B cell (primary cell): Measurements from ENCODE around the gene RGR. TPM values are rescaled to one million over a fixed set of nuclear protein-coding genes. Genes with fewer than 3 reads are reported as not detected.

Source experiments
- ATAC-seq: fragments of 200-7000 bp; cut with Tn5 transposase; one replicate; pipeline ENCODE4 v1.10.0; 2021; ENCODE audit warnings: low read depth, mild to moderate bottlenecking, moderate number of reproducible peaks, moderate library complexity
- CTCF ChIA-PET: fragments of 350-600 bp; sonication (Branson Sonifier 250); formaldehyde crosslinking; loops from one replicate; lab custom pipeline; 2021; ENCODE audit warnings: antibody characterized with exemption, inconsistent platforms; lab: Charles Lee
- POLR2A ChIA-PET: fragments of 350-600 bp; sonication (Branson Sonifier 250); formaldehyde crosslinking; loops from one replicate; lab custom pipeline; 2021; ENCODE audit warnings: antibody characterized with exemption; lab: Charles Lee
- DNase-seq: peaks from one replicate; pipeline ENCODE4 v3.0.0; 2013
- H2AFZ ChIP-seq: 2 replicates; pipeline ENCODE4 v1.6.1; 2012; ENCODE audit warnings: mild to moderate bottlenecking, low read depth, low read length; ENCODE audit not compliant: insufficient read depth, poor library complexity, severe bottlenecking
- H3K27ac ChIP-seq, 2 donors: 1 replicate in 1 of 2; 2 replicates in 1 of 2; pipeline ENCODE4 v1.5.1; 2012 to 2013; ENCODE audit warnings: low read length in 2 of 2, mild to moderate bottlenecking in 2 of 2, moderate library complexity in 1 of 2
- H3K27me3 ChIP-seq, 4 experiments: fragments of 200-600 bp in 1 of 4; sonication (generic) in 1 of 4; replicated peaks in 1 of 4; 1 replicate in 2 of 4; 2 replicates in 2 of 4; pipeline versions ENCODE4 v1.6.1 to v1.7.0; 2013 to 2016; ENCODE audit warnings: low read length in 3 of 4, mild to moderate bottlenecking in 2 of 4, mixed read lengths in 1 of 4, moderate library complexity in 1 of 4; ENCODE audit not compliant: insufficient read depth in 4 of 4, control insufficient read depth in 3 of 4; ENCODE audit errors: control extremely low read depth in 1 of 4
- H3K36me3 ChIP-seq, 2 experiments: replicated peaks in 1 of 2; 1 replicate in 1 of 2; 2 replicates in 1 of 2; pipeline versions ENCODE4 v1.6.1 to v1.7.1; 2013; ENCODE audit warnings: low read length in 1 of 2; ENCODE audit not compliant: insufficient read depth in 2 of 2, control insufficient read depth in 1 of 2; ENCODE audit errors: control extremely low read depth in 1 of 2, extremely low read depth in 1 of 2
- H3K4me1 ChIP-seq, 2 donors: fragments of 200-600 bp in 1 of 2; sonication (generic) in 1 of 2; 1 replicate in 1 of 2; 2 replicates in 1 of 2; pipeline versions ENCODE4 v1.5.1 to v1.6.1; 2013 to 2017; ENCODE audit warnings: low read length in 2 of 2; ENCODE audit not compliant: control insufficient read depth in 2 of 2, insufficient read depth in 2 of 2
- H3K4me2 ChIP-seq: replicated peaks from 2 replicates; pipeline ENCODE3; 2012; ENCODE audit warnings: mild to moderate bottlenecking, low read depth, low read length; ENCODE audit not compliant: poor library complexity, severe bottlenecking
- H3K4me3 ChIP-seq, 5 experiments: fragments of 200-600 bp in 1 of 5; sonication (generic) in 1 of 5; 1 replicate in 3 of 5; 2 replicates in 2 of 5; pipeline versions ENCODE4 v1.5.1 to v1.7.0; 2011 to 2016; ENCODE audit warnings: low read length in 4 of 5, mild to moderate bottlenecking in 4 of 5, low read depth in 2 of 5, control low read depth in 1 of 5, moderate library complexity in 1 of 5; ENCODE audit not compliant: insufficient read depth in 1 of 5; ENCODE audit errors: control extremely low read depth in 1 of 5, extremely low read depth in 1 of 5
- H3K79me2 ChIP-seq: fragments of 200-600 bp; sonication (generic); one replicate; pipeline ENCODE4 v1.6.0; 2016; ENCODE audit warnings: low read length; ENCODE audit not compliant: control insufficient read depth, insufficient read depth
- H3K9ac ChIP-seq: fragments of 200-600 bp; sonication (generic); 2 replicates; pipeline ENCODE4 v1.6.1; 2017; ENCODE audit warnings: mild to moderate bottlenecking, low read length, moderate library complexity
- H3K9me3 ChIP-seq, 3 donors: one replicate each; pipeline versions ENCODE4 v1.6.1 to v1.7.1; 2013; ENCODE audit warnings: low read length in 2 of 3; ENCODE audit not compliant: control insufficient read depth in 2 of 3, insufficient read depth in 1 of 3; ENCODE audit errors: control extremely low read depth in 1 of 3
- H4K20me1 ChIP-seq: 2 replicates; pipeline ENCODE4 v1.6.0; 2012; ENCODE audit warnings: mild to moderate bottlenecking, low read length; ENCODE audit not compliant: insufficient read depth, control insufficient read depth, poor library complexity, severe bottlenecking
- H3K27ac Mint-ChIP-seq: one replicate; pipeline ENCODE4 v1.8.0; 2021; ENCODE audit warnings: mixed read lengths
- H3K27me3 Mint-ChIP-seq: one replicate; pipeline ENCODE4 v1.8.0; 2021; ENCODE audit warnings: mixed read lengths
- H3K4me1 Mint-ChIP-seq: one replicate; pipeline ENCODE4 v1.8.0; 2021; ENCODE audit warnings: mixed read lengths
- H3K4me3 Mint-ChIP-seq: one replicate; pipeline ENCODE4 v1.8.0; 2021; ENCODE audit warnings: mixed read lengths
- H3K9me3 Mint-ChIP-seq: one replicate; pipeline ENCODE4 v1.8.0; 2022; ENCODE audit warnings: mixed read lengths; ENCODE audit not compliant: insufficient read depth
- CTCF ChIP-seq: fragments of 200-600 bp; IDR thresholded peaks from one replicate; pipeline ENCODE4 v1.8.0; 2022; ENCODE audit warnings: antibody characterized with exemption, mild to moderate bottlenecking
- EZH2 ChIP-seq: IDR thresholded peaks from 2 replicates; pipeline ENCODE4 v1.6.1; 2012; ENCODE audit warnings: borderline replicate concordance, low read depth, mild to moderate bottlenecking, moderate library complexity, low read length; ENCODE audit not compliant: insufficient read depth, poor library complexity, severe bottlenecking
- WGBS: methylation state at CpG from one replicate; pipeline ENCODE4 v1.1.5; 2013; ENCODE audit warnings: missing lambda C conversion rate; ENCODE audit not compliant: insufficient coverage; 5-methylcytosine and 5-hydroxymethylcytosine counted together
- intact Hi-C: fragments of 100-400 bp; cut with micrococcal nuclease; formaldehyde crosslinking; loops from one replicate; pipeline ENCODE4 v1.10.0; 2022
- polyA plus RNA-seq: library from polyadenylated mRNA; depleted of rRNA; stranded (reverse); fragments of >200 nt; gene quantifications from 2 replicates; pipeline ENCODE4 v1.2.3, GENCODE V29; 2012
- total RNA-seq, 2 donors: library from RNA; stranded (reverse); fragments of 120-200 nt in 1 of 2; gene quantifications; 1 replicate in 1 of 2; 2 replicates in 1 of 2; pipeline versions ENCODE4 v1.2.3 to v1.2.4, GENCODE V29; 2013 to 2022

The RGR gene
- total and polyA plus RNA-seq, 2 donors (not counting 1 experiment from before 2014, with no cell fraction given), result not detected

GRCh38 chr10:84308021-84308420 is 63.2 kb downstream of the RGR start:
- no peaks in the 10 kb centered on the region for H3K4me1 Mint-ChIP-seq
- peaks cover 12% of the 10 kb centered on the region for H3K27me3 Mint-ChIP-seq
- peaks cover 0 to 7% (median 0%) of the 10 kb centered on the region in 3 donors for H3K9me3 ChIP-seq
- POLR2A ChIA-PET, result no interaction called here
- H4K20me1 ChIP-seq, result no peaks in the 10 kb centered on the region
- H3K27ac Mint-ChIP-seq, result no peak overlapping the region
- no peak overlapping the region for H3K4me2 ChIP-seq
- peaks cover 0 to 4% of the 10 kb centered on the region in 2 donors for H3K4me1 ChIP-seq
- H3K79me2 ChIP-seq, result no peaks in the 10 kb centered on the region
- intact Hi-C loops, result no loop called here
- 67% methylated on average over 1 of the region's 1 CpG for WGBS
- peaks cover 0 to 11% (median 1%) of the 10 kb centered on the region in 4 experiments for H3K27me3 ChIP-seq
- DNase-seq (no peak), ATAC-seq (no peak)
- H2AFZ ChIP-seq, result no peak overlapping the region
- H3K9me3 Mint-ChIP-seq, result no peaks in the 10 kb centered on the region
- no peak for TF ChIP-seq CTCF
- no peak for TF ChIP-seq EZH2
- H3K4me3 Mint-ChIP-seq, result no peak overlapping the region
- CTCF ChIA-PET, result interaction anchor here (0.7 to 1.0 kb wide), 2 partner anchors 9 to 315 kb away, joined by 3 read pairs; no protein-coding TSS in a partner anchor
- H3K27ac ChIP-seq, result no peak overlapping the region
- no peaks in the 10 kb centered on the region for H3K36me3 ChIP-seq
- no peak overlapping the region for H3K4me3 ChIP-seq
- H3K9ac ChIP-seq, result no peak overlapping the region

- H3K36me3 ChIP-seq, result no peaks in the 10 kb centered on the region
- H3K27ac ChIP-seq, result no peak overlapping the region
- no peaks in the 10 kb centered on the region for H3K9me3 Mint-ChIP-seq
- CTCF ChIA-PET, result no interaction called here
- peaks cover 0 to 4% of the 10 kb centered on the region in 2 donors for H3K4me1 ChIP-seq
- TF ChIP-seq EZH2 (no peak), CTCF (no peak)
- no peak for ATAC-seq
- H3K9ac ChIP-seq, result no peak overlapping the region
- H3K4me3 Mint-ChIP-seq, result no peak overlapping the region
- 0% methylated on average over 5 of the region's 6 CpGs for WGBS
- POLR2A ChIA-PET, result no interaction called here
- no peak overlapping the region for H3K27ac Mint-ChIP-seq
- H4K20me1 ChIP-seq, result no peaks in the 10 kb centered on the region
- H3K9me3 ChIP-seq, result peaks cover 0 to 7% (median 0%) of the 10 kb centered on the region in 3 donors
- H3K27me3 ChIP-seq, result peaks cover 0 to 11% (median 1%) of the 10 kb centered on the region in 4 experiments
- no peak overlapping the region for H3K4me3 ChIP-seq
- peaks cover 12% of the 10 kb centered on the region for H3K27me3 Mint-ChIP-seq
- DNase-seq, result no peak
- H3K4me1 Mint-ChIP-seq, result no peaks in the 10 kb centered on the region
- H3K4me2 ChIP-seq, result no peak overlapping the region
- intact Hi-C loops, result no loop called here
- no peaks in the 10 kb centered on the region for H3K79me2 ChIP-seq
- peak overlapping the region; percentile 30 for H2AFZ ChIP-seq
Measured at GRCh38 chr10:84308481-84309304, 63.8 kb downstream of the RGR start.
